PFSK-1 (cell line): ENCODE results near the gene CROT.

ENCODE experiments used
- FOXP2 ChIP-seq: optimal IDR thresholded peaks from 2 replicates; pipeline ENCODE3; 2011; ENCODE audit warnings: borderline replicate concordance, control low read depth, inconsistent platforms; ENCODE audit not compliant: insufficient read depth; ENCODE audit errors: extremely low read length, extremely low read depth
- POLR2AphosphoS5 ChIP-seq: IDR thresholded peaks from 2 replicates; pipeline ENCODE4 v1.6.1; 2012; ENCODE audit warnings: low read depth, mild to moderate bottlenecking, control low read depth, low read length, moderate library complexity
- SIN3A ChIP-seq: IDR thresholded peaks from 2 replicates; pipeline ENCODE4 v1.6.1; 2012; ENCODE audit warnings: mild to moderate bottlenecking, low read length, moderate library complexity, borderline replicate concordance; ENCODE audit not compliant: insufficient read depth
- TAF1 ChIP-seq: IDR thresholded peaks from 2 replicates; pipeline ENCODE4 v1.6.1; 2012; ENCODE audit warnings: low read length, control low read depth, borderline replicate concordance; ENCODE audit not compliant: insufficient read depth
- TF ChIP-seq, protein P1 (sequence below), 2 experiments: IDR thresholded peaks; 2 replicates each; pipeline versions ENCODE4 v1.6.1 to v1.8.0; 2011 to 2012; ENCODE audit warnings: low read depth in 2 of 2, low read length in 2 of 2, control low read depth in 1 of 2, inconsistent platforms in 1 of 2, mild to moderate bottlenecking in 1 of 2, moderate library complexity in 1 of 2; ENCODE audit not compliant: insufficient read depth in 1 of 2

Gene CROT

DNA sequence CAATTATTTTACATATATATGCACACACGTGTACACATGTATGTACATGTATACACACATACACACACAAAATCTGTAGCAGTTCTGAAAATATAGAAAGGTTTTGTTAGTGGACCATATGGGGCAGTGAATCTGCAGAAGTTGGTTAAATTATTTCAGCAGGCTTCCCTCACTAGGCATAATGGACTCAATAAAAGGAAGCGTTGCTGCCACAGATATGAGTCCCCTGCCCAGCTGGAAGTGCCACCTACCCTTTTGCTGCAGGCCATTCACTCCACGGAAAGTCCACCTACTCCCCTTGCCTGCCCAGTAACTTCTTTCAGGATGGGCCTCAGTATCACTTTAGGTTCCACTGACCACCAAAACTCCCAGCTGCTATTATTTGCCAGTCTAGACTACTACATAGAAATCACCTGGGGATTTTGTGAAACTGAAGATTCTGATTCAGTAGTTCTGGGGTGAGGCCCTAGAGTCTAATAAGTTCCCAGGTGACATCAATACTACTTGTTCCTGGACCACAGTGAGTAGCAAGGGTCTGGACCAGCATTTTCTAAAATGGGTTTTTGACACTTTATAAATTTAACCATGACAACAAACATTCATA is 29.3 kb upstream of the CROT start:
- TF ChIP-seq TAF1, result no peak
- no peak for TF ChIP-seq FOXP2
- TF ChIP-seq, protein P1, sequence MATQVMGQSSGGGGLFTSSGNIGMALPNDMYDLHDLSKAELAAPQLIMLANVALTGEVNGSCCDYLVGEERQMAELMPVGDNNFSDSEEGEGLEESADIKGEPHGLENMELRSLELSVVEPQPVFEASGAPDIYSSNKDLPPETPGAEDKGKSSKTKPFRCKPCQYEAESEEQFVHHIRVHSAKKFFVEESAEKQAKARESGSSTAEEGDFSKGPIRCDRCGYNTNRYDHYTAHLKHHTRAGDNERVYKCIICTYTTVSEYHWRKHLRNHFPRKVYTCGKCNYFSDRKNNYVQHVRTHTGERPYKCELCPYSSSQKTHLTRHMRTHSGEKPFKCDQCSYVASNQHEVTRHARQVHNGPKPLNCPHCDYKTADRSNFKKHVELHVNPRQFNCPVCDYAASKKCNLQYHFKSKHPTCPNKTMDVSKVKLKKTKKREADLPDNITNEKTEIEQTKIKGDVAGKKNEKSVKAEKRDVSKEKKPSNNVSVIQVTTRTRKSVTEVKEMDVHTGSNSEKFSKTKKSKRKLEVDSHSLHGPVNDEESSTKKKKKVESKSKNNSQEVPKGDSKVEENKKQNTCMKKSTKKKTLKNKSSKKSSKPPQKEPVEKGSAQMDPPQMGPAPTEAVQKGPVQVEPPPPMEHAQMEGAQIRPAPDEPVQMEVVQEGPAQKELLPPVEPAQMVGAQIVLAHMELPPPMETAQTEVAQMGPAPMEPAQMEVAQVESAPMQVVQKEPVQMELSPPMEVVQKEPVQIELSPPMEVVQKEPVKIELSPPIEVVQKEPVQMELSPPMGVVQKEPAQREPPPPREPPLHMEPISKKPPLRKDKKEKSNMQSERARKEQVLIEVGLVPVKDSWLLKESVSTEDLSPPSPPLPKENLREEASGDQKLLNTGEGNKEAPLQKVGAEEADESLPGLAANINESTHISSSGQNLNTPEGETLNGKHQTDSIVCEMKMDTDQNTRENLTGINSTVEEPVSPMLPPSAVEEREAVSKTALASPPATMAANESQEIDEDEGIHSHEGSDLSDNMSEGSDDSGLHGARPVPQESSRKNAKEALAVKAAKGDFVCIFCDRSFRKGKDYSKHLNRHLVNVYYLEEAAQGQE (IDR thresholded peaks at IDR 0.05; ENCODE audit: insufficient read depth in 1 of 2, low read depth in 2 of 2, low read length in 2 of 2), result no peak
- TF ChIP-seq SIN3A, result no peak

DNA sequence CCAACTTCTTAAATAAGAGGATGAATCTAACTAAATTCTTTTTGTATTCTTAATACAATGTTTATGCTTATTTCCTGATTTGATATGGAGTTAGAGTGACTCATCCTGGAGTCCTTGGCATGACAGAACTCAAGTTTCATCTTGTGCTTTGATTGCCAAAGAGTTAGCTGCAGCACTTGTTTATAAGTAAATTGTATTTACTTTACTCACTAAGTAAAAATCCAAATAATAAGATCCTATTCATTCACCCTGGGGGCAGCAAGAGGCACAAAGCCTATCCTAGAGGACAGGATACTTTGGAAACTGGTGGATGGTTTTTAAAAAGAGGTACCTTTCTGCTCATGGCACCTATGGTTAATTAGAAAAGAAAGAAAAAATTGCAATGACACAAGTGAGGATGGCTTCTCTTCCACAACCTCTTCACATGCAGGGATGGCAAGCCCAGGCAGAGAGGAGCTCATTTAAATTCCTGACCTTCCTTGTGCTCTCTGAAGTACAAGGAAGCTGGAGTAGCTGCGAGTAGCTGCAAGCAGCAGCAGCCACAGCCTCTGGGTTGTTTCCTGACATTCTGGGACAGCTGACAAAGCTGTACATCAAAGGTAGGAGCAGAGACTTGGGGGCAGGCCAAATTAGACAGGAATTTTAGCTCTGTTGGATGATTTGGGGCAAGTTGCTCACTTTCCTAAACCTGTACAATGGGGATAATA is 28.5 kb upstream of the CROT start:
- no peak for TF ChIP-seq SIN3A
- TF ChIP-seq, protein P1 (IDR thresholded peaks at IDR 0.05; ENCODE audit: insufficient read depth in 1 of 2, low read depth in 2 of 2, low read length in 2 of 2), result no peak

DNA sequence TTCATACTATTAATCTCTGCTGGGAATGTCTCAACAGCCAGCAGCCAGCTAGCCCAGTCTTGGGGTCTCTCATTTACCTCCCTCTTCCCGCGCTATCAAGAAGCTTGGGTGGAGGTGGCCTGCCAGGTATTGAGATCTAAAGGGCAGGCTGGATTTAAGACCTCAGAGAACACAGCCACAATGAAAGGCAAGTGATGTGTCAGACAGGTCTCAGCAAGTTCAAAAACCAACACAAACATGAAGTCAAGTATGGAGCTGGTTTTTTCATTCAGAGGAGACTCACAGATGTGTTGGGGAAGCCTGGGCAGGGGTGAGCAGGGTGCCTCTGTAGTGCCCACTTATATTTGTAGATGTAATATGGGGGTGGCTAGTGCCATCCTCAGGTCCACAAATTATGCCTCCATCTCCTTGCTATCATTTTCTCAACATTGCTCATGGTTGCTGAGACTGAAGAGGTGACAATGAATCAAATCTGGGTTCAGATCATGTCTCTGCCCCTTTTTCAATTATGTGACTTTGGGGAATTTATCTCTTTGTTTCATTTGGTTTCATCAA is 27.7 kb upstream of the CROT start:
- TF ChIP-seq FOXP2 (no peak), SIN3A (no peak), POLR2AphosphoS5 (no peak), TAF1 (no peak)
- TF ChIP-seq, protein P1 (IDR thresholded peaks at IDR 0.05; ENCODE audit: insufficient read depth in 1 of 2, low read depth in 2 of 2, low read length in 2 of 2), result no peak

DNA sequence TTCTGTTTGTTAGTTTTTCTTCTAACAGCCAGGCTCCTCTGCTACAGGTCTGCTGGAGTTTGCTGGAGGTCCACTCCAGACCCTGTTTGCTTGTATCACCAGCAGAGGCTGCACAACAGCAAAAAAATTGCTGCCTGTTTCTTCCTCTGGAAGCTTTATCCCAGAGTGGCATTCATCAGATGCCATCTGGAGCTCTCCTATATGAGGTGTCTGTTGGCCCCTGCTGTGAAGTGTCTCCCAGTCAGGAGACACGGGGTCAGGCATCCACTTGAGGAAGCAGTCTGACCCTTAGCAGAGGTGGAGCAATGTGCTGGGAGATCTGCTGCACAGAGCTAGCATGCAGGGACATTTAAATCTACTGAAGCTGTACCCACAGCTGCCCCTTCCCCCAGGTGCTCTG is 26.7 kb upstream of the CROT start:
- TF ChIP-seq SIN3A, result no peak
- TF ChIP-seq, protein P1 (IDR thresholded peaks at IDR 0.05; ENCODE audit: insufficient read depth in 1 of 2, low read depth in 2 of 2, low read length in 2 of 2), result no peak

DNA sequence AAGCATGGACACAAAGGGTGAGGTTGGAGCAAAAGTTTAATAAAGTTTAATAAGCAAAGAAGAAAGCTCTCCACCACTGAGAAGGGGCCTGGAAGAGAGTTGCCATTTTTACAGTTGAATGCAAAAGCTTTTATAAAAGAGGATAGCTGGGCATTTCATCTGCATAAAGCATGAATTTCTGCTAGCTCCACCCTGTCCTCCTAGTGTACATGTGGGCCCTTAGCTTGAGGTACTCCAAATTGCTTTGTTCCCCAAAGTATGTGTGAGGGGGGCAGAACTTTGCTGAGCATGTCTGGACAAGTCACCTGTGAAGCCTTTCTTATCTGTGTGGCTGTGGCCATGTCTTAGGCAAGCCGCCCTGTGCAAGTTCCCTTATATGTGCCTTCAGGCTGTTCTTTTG is 22.6 kb upstream of the CROT start:
- TF ChIP-seq POLR2AphosphoS5 (no peak), TAF1 (no peak), SIN3A (no peak), FOXP2 (no peak)
- TF ChIP-seq, protein P1 (IDR thresholded peaks at IDR 0.05; ENCODE audit: insufficient read depth in 1 of 2, low read depth in 2 of 2, low read length in 2 of 2), result no peak
